Limb (tissue), 2 donors: ENCODE data around the gene CCND2.

ENCODE experiments used
- DNase-seq, 2 donors: peaks; one replicate each; pipeline ENCODE4 v3.0.0-alpha.2; 2016; ENCODE audit errors: extremely low spot score in 2 of 2

The CCND2 gene

GRCh38 chr12:4276524-4277204 lies 3.1 kb downstream of the CCND2 start:
- peak; percentile 92 to 96 for DNase-seq

GRCh38 chr12:4277205-4277543 lies 3.6 kb downstream of the CCND2 start:
- no peak for DNase-seq

- no peak for DNase-seq
Measured at GRCh38 chr12:4277857-4278256, 4.3 kb downstream of the CCND2 start.

- DNase-seq: peak in 1 of 2 donors; percentile 10
Measured at GRCh38 chr12:4278329-4279197, 5.0 kb downstream of the CCND2 start.

- DNase-seq: no peak
Measured at GRCh38 chr12:4279198-4279690, 5.7 kb downstream of the CCND2 start.

- peak in 1 of 2 donors; percentile 69 for DNase-seq
Measured at GRCh38 chr12:4280351-4281163, 7.0 kb downstream of the CCND2 start.

- no peak for DNase-seq
Measured at GRCh38 chr12:4281173-4281654, 7.7 kb downstream of the CCND2 start.

GRCh38 chr12:4282103-4282891 lies 8.7 kb downstream of the CCND2 start:
- DNase-seq: no peak

- DNase-seq: no peak
Measured at GRCh38 chr12:4282892-4283511, 9.4 kb downstream of the CCND2 start.

- DNase-seq: no peak
Measured at GRCh38 chr12:4283512-4284255, 10.1 kb downstream of the CCND2 start.

GRCh38 chr12:4284306-4284705 lies 10.7 kb downstream of the CCND2 start:
- peak in 1 of 2 donors; percentile 17 for DNase-seq

- DNase-seq: peak in 1 of 2 donors; percentile 4
Measured at GRCh38 chr12:4285070-4285469, 11.5 kb downstream of the CCND2 start.

GRCh38 chr12:4286228-4286627 lies 12.7 kb downstream of the CCND2 start:
- peak in 1 of 2 donors; percentile 22 for DNase-seq

GRCh38 chr12:4286771-4287317 lies 13.3 kb downstream of the CCND2 start:
- peak in 1 of 2 donors; percentile 37 for DNase-seq

GRCh38 chr12:4287325-4288211 lies 14.0 kb downstream of the CCND2 start:
- peak in 1 of 2 donors; percentile 33 for DNase-seq

GRCh38 chr12:4288296-4289131 lies 15.0 kb downstream of the CCND2 start:
- DNase-seq: peak in 1 of 2 donors; percentile 24

GRCh38 chr12:4289231-4289878 lies 15.8 kb downstream of the CCND2 start:
- peak in 1 of 2 donors; percentile 41 for DNase-seq
